ENCODE data around the gene RASSF7.
A peak's percentile ranks its signal among the peaks of the same experiment; 100 is the strongest.

Gene RASSF7

GRCh38 chr11:533586-534395 lies 27.0 kb upstream of the RASSF7 start:
- no peak for DNase-seq

- no peak for DNase-seq
Measured at GRCh38 chr11:534396-535209, 26.2 kb upstream of the RASSF7 start.

- DNase-seq: no peak
Measured at GRCh38 chr11:535210-535518, 25.6 kb upstream of the RASSF7 start.

- peak; percentile 57 for DNase-seq
Measured at GRCh38 chr11:535519-536454, 25.0 kb upstream of the RASSF7 start, which contains the start of gene HRAS. Gene HRAS, minus strand, starts transcription at chr11:535576.

- DNase-seq: peak; percentile 63
Measured at GRCh38 chr11:536841-537621, 23.7 kb upstream of the RASSF7 start, which contains the start of gene LRRC56. Gene LRRC56, plus strand, starts transcription at chr11:537527. Its CDS starts 3,158 bp downstream, at chr11:540685.

GRCh38 chr11:537622-538430 lies 22.9 kb upstream of the RASSF7 start:
- no peak for DNase-seq

GRCh38 chr11:538431-539051 lies 22.2 kb upstream of the RASSF7 start:
- DNase-seq: no peak

- DNase-seq: no peak
Measured at GRCh38 chr11:539971-540481, 20.7 kb upstream of the RASSF7 start.

GRCh38 chr11:540583-541432 lies 20.0 kb upstream of the RASSF7 start:
- no peak for DNase-seq

- DNase-seq: no peak
Measured at GRCh38 chr11:541433-541885, 19.3 kb upstream of the RASSF7 start.

GRCh38 chr11:544817-545166 lies 16.0 kb upstream of the RASSF7 start:
- no peak for DNase-seq

- no peak for DNase-seq
Measured at GRCh38 chr11:545171-545570, 15.6 kb upstream of the RASSF7 start.

- no peak for DNase-seq
Measured at GRCh38 chr11:548700-549603, 11.8 kb upstream of the RASSF7 start.

GRCh38 chr11:550021-550745 lies 10.6 kb upstream of the RASSF7 start:
- DNase-seq: no peak

GRCh38 chr11:550746-551085 lies 10.1 kb upstream of the RASSF7 start:
- no peak for DNase-seq

- DNase-seq: no peak
Measured at GRCh38 chr11:551131-551530, 9.6 kb upstream of the RASSF7 start.

GRCh38 chr11:551596-551995 lies 9.2 kb upstream of the RASSF7 start:
- DNase-seq: no peak

Data from NCI-H2029 treated with DMSO at 0.1 percent for 48 hours (cell line).